ENCODE data around the gene JMJD1C.

JMJD1C gene

DNA sequence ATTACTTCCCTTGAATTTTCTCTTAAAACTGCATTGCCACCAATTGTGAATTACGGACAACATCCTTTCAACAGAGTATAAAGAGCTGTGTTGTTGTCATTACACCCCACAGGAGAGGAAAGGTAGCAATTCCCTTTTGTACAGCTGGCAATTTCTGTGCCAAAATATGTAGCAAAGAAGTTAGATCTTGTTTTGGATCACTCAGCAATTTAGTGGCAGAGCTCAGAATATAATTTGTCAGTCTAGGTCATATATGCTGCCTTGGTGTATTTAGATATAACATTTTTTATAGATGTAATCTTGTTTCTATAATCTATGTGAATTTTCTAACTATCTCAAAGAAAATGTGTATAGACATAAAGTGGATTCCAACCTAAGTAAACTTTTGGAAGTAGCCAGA, 293.9 kb downstream of the JMJD1C start:
- no peak overlapping the region for H3K27ac ChIP-seq (ENCODE audit: extremely low read depth, low read depth, low read length)
- TF ChIP-seq GLI4 (tag by site-specific recombination; IDR thresholded peaks at IDR 0.05): no peak
- TF ChIP-seq, protein P1, sequence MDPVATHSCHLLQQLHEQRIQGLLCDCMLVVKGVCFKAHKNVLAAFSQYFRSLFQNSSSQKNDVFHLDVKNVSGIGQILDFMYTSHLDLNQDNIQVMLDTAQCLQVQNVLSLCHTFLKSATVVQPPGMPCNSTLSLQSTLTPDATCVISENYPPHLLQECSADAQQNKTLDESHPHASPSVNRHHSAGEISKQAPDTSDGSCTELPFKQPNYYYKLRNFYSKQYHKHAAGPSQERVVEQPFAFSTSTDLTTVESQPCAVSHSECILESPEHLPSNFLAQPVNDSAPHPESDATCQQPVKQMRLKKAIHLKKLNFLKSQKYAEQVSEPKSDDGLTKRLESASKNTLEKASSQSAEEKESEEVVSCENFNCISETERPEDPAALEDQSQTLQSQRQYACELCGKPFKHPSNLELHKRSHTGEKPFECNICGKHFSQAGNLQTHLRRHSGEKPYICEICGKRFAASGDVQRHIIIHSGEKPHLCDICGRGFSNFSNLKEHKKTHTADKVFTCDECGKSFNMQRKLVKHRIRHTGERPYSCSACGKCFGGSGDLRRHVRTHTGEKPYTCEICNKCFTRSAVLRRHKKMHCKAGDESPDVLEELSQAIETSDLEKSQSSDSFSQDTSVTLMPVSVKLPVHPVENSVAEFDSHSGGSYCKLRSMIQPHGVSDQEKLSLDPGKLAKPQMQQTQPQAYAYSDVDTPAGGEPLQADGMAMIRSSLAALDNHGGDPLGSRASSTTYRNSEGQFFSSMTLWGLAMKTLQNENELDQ (tag by site-specific recombination; IDR thresholded peaks at IDR 0.05; ENCODE audit: low read depth): no peak
- no peak for TF ChIP-seq ZNF529 (tag by site-specific recombination; IDR thresholded peaks at IDR 0.05; ENCODE audit: insufficient replicate concordance)
- TF ChIP-seq, protein P2, sequence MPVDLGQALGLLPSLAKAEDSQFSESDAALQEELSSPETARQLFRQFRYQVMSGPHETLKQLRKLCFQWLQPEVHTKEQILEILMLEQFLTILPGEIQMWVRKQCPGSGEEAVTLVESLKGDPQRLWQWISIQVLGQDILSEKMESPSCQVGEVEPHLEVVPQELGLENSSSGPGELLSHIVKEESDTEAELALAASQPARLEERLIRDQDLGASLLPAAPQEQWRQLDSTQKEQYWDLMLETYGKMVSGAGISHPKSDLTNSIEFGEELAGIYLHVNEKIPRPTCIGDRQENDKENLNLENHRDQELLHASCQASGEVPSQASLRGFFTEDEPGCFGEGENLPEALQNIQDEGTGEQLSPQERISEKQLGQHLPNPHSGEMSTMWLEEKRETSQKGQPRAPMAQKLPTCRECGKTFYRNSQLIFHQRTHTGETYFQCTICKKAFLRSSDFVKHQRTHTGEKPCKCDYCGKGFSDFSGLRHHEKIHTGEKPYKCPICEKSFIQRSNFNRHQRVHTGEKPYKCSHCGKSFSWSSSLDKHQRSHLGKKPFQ (tag by site-specific recombination; IDR thresholded peaks at IDR 0.05): no peak
- TF ChIP-seq ZNF112 (tag by site-specific recombination; IDR thresholded peaks at IDR 0.05): no peak
- peaks cover 37 to 59% of the 10 kb centered on the region in 2 experiments for H3K36me3 ChIP-seq (ENCODE audit: control insufficient read depth in 2 of 2, insufficient read depth in 1 of 2, low read length in 2 of 2)
- no peak overlapping the region for H3K4me3 ChIP-seq (ENCODE audit: low read depth, low read length)
- ChIA-PET CTCF (interaction anchor here (0.6 kb wide), 1 partner anchor 415 kb away, joined by 3 read pairs; no protein-coding TSS in a partner anchor), POLR2A (no interaction called here)
- H3K9me3 ChIP-seq (ENCODE audit: control insufficient read depth, insufficient read depth, low read depth, low read length): no peaks in the 10 kb centered on the region
- H3K4me1 ChIP-seq (ENCODE audit: control insufficient read depth, insufficient read depth, low read length): peaks cover 8% of the 10 kb centered on the region

DNA sequence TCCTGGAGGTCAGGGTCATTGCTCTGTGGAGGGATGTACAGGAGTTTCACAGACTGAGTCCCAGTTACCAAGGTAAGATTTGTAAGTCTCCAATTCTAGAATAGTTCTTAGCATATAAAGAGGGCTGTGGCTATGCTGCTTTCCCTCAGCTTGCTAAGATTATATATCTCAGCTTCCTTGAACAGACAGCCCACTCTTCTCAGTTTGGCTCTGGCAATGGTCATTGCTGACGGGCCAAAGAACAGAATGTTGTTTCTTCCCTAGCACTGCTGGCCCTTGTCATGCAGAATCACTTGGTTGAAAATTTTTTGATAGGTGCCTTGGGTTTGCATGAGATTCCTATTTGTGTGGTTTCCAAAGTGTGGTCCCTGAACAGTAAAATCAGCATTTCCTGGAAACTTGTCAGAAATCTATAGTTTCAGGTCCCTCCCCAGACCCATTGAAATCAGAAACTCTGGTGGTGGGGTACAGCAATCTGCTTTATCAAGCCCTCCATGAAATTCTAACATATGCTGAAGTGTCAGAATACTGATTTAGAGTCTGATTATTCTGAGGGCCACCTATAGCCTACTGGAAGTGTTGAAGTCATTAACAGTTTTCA, 294.4 kb downstream of the JMJD1C start:
- H3K4me1 ChIP-seq (ENCODE audit: control insufficient read depth, insufficient read depth, low read length): peaks cover 8% of the 10 kb centered on the region
- no peak overlapping the region for H3K27ac ChIP-seq (ENCODE audit: extremely low read depth, low read depth, low read length)
- ChIA-PET CTCF (interaction anchor here (0.6 kb wide), 1 partner anchor 415 kb away, joined by 3 read pairs; no protein-coding TSS in a partner anchor), POLR2A (no interaction called here)
- no peaks in the 10 kb centered on the region for H3K9me3 ChIP-seq (ENCODE audit: control insufficient read depth, insufficient read depth, low read depth, low read length)
- no peak for TF ChIP-seq SALL2 (tag by site-specific recombination; IDR thresholded peaks at IDR 0.05; ENCODE audit: borderline replicate concordance)
- TF ChIP-seq, protein P3, sequence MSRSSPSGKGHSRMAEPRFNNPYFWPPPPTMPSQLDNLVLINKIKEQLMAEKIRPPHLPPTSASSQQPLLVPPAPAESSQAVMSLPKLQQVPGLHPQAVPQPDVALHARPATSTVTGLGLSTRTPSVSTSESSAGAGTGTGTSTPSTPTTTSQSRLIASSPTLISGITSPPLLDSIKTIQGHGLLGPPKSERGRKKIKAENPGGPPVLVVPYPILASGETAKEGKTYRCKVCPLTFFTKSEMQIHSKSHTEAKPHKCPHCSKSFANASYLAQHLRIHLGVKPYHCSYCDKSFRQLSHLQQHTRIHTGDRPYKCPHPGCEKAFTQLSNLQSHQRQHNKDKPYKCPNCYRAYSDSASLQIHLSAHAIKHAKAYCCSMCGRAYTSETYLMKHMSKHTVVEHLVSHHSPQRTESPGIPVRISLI (tag by site-specific recombination; IDR thresholded peaks at IDR 0.05): no peak
- TF ChIP-seq ZNF549 (tag by site-specific recombination; IDR thresholded peaks at IDR 0.05): no peak
- TF ChIP-seq, protein P4, sequence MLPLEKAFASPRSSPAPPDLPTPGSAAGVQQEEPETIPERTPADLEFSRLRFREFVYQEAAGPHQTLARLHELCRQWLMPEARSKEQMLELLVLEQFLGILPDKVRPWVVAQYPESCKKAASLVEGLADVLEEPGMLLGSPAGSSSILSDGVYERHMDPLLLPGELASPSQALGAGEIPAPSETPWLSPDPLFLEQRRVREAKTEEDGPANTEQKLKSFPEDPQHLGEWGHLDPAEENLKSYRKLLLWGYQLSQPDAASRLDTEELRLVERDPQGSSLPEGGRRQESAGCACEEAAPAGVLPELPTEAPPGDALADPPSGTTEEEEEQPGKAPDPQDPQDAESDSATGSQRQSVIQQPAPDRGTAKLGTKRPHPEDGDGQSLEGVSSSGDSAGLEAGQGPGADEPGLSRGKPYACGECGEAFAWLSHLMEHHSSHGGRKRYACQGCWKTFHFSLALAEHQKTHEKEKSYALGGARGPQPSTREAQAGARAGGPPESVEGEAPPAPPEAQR (tag by site-specific recombination; IDR thresholded peaks at IDR 0.05): no peak
- TF ChIP-seq ZNF660 (tag by site-specific recombination; IDR thresholded peaks at IDR 0.05): no peak
- no peak for TF ChIP-seq ZNF391 (tag by site-specific recombination; IDR thresholded peaks at IDR 0.05; ENCODE audit: borderline replicate concordance, low read depth)
- no peak overlapping the region for H3K4me3 ChIP-seq (ENCODE audit: low read depth, low read length)
- peaks cover 33 to 57% of the 10 kb centered on the region in 2 experiments for H3K36me3 ChIP-seq (ENCODE audit: control insufficient read depth in 2 of 2, insufficient read depth in 1 of 2, low read length in 2 of 2)

DNA sequence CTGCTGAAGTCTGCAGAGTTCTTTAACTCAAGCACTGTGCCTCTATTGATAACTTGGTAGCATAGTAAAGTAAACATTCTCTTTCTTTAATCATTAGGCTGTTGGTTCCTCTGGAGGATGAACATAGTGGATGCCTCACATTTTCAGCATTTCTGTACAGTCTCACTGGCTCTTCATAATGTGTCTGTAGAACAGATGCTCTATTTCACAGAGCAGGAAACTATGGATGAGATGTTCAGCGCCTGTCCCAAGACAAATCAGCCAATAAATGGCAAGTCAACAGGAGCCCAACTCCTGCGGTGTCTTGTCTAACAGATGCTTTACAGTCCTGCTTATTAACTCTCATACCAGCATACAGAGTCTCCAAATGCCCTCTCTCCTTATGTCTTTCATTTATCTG, 296.2 kb downstream of the JMJD1C start:
- peaks cover 8% of the 10 kb centered on the region for H3K4me1 ChIP-seq (ENCODE audit: control insufficient read depth, insufficient read depth, low read length)
- H3K9me3 ChIP-seq (ENCODE audit: control insufficient read depth, insufficient read depth, low read depth, low read length): no peaks in the 10 kb centered on the region
- no peak overlapping the region for H3K27ac ChIP-seq (ENCODE audit: extremely low read depth, low read depth, low read length)
- CTCF ChIA-PET: interaction anchor here (5.6 to 6.9 kb wide), 2 partner anchors 11 to 552 kb away, joined by 20 to 75 read pairs; no protein-coding TSS in a partner anchor
- H3K36me3 ChIP-seq (ENCODE audit: control insufficient read depth in 2 of 2, insufficient read depth in 1 of 2, low read length in 2 of 2): peaks cover 17 to 52% of the 10 kb centered on the region in 2 experiments
- POLR2A ChIA-PET: no interaction called here
- H3K4me3 ChIP-seq (ENCODE audit: low read depth, low read length): no peak overlapping the region
- TF ChIP-seq ZNF830 (tag by site-specific recombination; IDR thresholded peaks at IDR 0.05; ENCODE audit: low read depth) (no peak), ZNF311 (tag by site-specific recombination; IDR thresholded peaks at IDR 0.05; ENCODE audit: borderline replicate concordance) (no peak), ZNF146 (tag by site-specific recombination; IDR thresholded peaks at IDR 0.05) (no peak), ZNF175 (tag by site-specific recombination; IDR thresholded peaks at IDR 0.05) (no peak), ZNF16 (tag by site-specific recombination; IDR thresholded peaks at IDR 0.05; ENCODE audit: low read depth) (no peak), ZNF140 (tag by site-specific recombination; IDR thresholded peaks at IDR 0.05) (no peak)
- TF ChIP-seq, protein P5, sequence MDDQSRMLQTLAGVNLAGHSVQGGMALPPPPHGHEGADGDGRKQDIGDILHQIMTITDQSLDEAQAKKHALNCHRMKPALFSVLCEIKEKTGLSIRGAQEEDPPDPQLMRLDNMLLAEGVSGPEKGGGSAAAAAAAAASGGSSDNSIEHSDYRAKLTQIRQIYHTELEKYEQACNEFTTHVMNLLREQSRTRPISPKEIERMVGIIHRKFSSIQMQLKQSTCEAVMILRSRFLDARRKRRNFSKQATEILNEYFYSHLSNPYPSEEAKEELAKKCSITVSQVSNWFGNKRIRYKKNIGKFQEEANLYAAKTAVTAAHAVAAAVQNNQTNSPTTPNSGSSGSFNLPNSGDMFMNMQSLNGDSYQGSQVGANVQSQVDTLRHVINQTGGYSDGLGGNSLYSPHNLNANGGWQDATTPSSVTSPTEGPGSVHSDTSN (CRISPR knock-in tag; IDR thresholded peaks at IDR 0.05): no peak
- TF ChIP-seq, protein P6, sequence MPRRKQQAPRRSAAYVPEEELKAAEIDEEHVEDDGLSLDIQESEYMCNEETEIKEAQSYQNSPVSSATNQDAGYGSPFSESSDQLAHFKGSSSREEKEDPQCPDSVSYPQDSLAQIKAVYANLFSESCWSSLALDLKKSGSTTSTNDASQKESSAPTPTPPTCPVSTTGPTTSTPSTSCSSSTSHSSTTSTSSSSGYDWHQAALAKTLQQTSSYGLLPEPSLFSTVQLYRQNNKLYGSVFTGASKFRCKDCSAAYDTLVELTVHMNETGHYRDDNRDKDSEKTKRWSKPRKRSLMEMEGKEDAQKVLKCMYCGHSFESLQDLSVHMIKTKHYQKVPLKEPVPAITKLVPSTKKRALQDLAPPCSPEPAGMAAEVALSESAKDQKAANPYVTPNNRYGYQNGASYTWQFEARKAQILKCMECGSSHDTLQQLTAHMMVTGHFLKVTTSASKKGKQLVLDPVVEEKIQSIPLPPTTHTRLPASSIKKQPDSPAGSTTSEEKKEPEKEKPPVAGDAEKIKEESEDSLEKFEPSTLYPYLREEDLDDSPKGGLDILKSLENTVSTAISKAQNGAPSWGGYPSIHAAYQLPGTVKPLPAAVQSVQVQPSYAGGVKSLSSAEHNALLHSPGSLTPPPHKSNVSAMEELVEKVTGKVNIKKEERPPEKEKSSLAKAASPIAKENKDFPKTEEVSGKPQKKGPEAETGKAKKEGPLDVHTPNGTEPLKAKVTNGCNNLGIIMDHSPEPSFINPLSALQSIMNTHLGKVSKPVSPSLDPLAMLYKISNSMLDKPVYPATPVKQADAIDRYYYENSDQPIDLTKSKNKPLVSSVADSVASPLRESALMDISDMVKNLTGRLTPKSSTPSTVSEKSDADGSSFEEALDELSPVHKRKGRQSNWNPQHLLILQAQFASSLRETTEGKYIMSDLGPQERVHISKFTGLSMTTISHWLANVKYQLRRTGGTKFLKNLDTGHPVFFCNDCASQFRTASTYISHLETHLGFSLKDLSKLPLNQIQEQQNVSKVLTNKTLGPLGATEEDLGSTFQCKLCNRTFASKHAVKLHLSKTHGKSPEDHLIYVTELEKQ (tag by site-specific recombination; IDR thresholded peaks at IDR 0.05; ENCODE audit: borderline replicate concordance): no peak

All from HEK293 (cell line).